Sigmoid colon (tissue), 7 donors: ENCODE data around the gene NIN. TPM values are rescaled to one million over a fixed set of nuclear protein-coding genes. Genes with fewer than 3 reads are reported as not detected.

Source experiments
- DNase-seq: peaks from one replicate; pipeline ENCODE4 v3.0.0-alpha.2; 2019
- H3K27ac ChIP-seq, 4 donors: fragments of 200-600 bp; sonication (generic); one replicate each; pipeline ENCODE4 v1.5.1; 2016 to 2019; ENCODE audit warnings: mild to moderate bottlenecking in 1 of 4
- H3K27me3 ChIP-seq, 3 donors: fragments of 200-600 bp; sonication (generic); one replicate each; pipeline ENCODE4 v1.5.1; 2019; ENCODE audit warnings: mild to moderate bottlenecking in 1 of 3
- H3K36me3 ChIP-seq, 4 donors: fragments of 200-600 bp; sonication (generic); one replicate each; pipeline ENCODE4 v1.5.1; 2016 to 2019
- H3K4me1 ChIP-seq, 4 donors: fragments of 200-600 bp; sonication (generic); one replicate each; pipeline ENCODE4 v1.5.1; 2017 to 2019
- H3K4me3 ChIP-seq, 4 donors: fragments of 200-600 bp; sonication (generic); one replicate each; pipeline ENCODE4 v1.5.1; 2017 to 2019; ENCODE audit warnings: mild to moderate bottlenecking in 2 of 4, moderate library complexity in 1 of 4
- H3K9me3 ChIP-seq, 4 donors: fragments of 200-600 bp in 3 of 4; sonication (generic) in 3 of 4; one replicate each; pipeline versions ENCODE4 v1.5.1 to v1.6.1; 2013 to 2019
- EP300 ChIP-seq, 4 donors: sonication (generic); formaldehyde crosslinking; IDR thresholded peaks; one replicate each; pipeline ENCODE4 v1.6.1; 2017; ENCODE audit warnings: antibody characterized with exemption in 4 of 4
- POLR2A ChIP-seq, 2 donors: fragments of 450-650 bp; IDR thresholded peaks; one replicate each; pipeline ENCODE4 v1.6.1; 2016; ENCODE audit warnings: antibody characterized with exemption in 2 of 2, mild to moderate bottlenecking in 2 of 2, moderate library complexity in 2 of 2
- POLR2AphosphoS5 ChIP-seq, 4 donors: sonication (generic); formaldehyde crosslinking; IDR thresholded peaks; one replicate each; pipeline ENCODE4 v1.6.1; 2017; ENCODE audit warnings: antibody characterized with exemption in 4 of 4
- WGBS, 2 donors: extraction: QIAGEN DNeasy Blood & Tissue Kit; methylation state at CpG; one replicate each; pipeline ENCODE4 v1.1.7; 2013; 5-methylcytosine and 5-hydroxymethylcytosine counted together
- intact Hi-C: fragments of 100-400 bp; cut with DNase I; formaldehyde crosslinking; loops from one replicate; pipeline ENCODE4 v1.15.1; 2023
- polyA plus RNA-seq, 3 donors: library from polyadenylated mRNA; stranded (reverse); fragments of 200-250 nt; gene quantifications; one replicate each; pipeline ENCODE4 v1.2.3, GENCODE V29; 2013
- total RNA-seq, 4 donors: library from RNA; depleted of rRNA; stranded (reverse); fragments of >200 nt; gene quantifications; one replicate each; pipeline ENCODE4 v1.1.0, GENCODE V29; 2016
- TF ChIP-seq, protein P1 (sequence below), 4 experiments: fragments of 450-650 bp in 3 of 4; fragments of 200-600 bp in 1 of 4; IDR thresholded peaks; one replicate each; pipeline ENCODE4 v1.5.1; 2016 to 2019; ENCODE audit warnings: antibody characterized with exemption in 4 of 4, mild to moderate bottlenecking in 3 of 4, moderate library complexity in 2 of 4
- donor health status: healthy with polysubstance abuse.
- donor health status: Bipolar disorder and iron deficiency.
- donor health status: healthy.

The NIN gene
- total and polyA plus RNA-seq, 7 donors = 3.6 to 38.2 (median 20.7) TPM

DNA sequence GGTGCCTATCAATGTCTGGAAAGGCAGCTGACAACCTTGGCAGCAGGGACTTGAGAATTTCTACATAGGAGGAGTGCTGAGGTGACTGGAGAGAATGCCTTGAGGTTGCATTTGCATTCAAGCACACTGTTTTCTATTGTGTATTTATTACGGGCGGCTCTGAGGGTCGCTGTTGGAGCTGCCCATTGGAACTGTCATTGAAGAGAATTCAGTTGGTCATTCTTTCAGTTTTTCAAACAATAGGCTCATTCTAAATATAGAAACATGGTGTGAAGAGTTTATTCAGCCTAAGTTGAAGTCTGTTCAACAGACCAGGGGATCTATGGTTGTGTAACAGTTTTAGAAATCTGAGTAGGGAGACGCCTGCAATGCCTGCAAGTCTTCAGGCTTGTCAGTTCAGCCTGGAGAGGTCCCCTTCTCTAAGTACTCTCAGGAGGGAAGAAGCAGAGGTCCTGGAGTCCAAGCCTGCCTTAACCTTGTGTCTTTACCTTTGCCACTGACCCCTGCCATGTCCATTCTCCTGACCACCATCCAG, 31.1 kb upstream of the NIN start:
- TF ChIP-seq EP300 (IDR thresholded peaks at IDR 0.05) = no peak
- TF ChIP-seq POLR2A (IDR thresholded peaks at IDR 0.05) = no peak
- TF ChIP-seq, protein P1, sequence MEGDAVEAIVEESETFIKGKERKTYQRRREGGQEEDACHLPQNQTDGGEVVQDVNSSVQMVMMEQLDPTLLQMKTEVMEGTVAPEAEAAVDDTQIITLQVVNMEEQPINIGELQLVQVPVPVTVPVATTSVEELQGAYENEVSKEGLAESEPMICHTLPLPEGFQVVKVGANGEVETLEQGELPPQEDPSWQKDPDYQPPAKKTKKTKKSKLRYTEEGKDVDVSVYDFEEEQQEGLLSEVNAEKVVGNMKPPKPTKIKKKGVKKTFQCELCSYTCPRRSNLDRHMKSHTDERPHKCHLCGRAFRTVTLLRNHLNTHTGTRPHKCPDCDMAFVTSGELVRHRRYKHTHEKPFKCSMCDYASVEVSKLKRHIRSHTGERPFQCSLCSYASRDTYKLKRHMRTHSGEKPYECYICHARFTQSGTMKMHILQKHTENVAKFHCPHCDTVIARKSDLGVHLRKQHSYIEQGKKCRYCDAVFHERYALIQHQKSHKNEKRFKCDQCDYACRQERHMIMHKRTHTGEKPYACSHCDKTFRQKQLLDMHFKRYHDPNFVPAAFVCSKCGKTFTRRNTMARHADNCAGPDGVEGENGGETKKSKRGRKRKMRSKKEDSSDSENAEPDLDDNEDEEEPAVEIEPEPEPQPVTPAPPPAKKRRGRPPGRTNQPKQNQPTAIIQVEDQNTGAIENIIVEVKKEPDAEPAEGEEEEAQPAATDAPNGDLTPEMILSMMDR (IDR thresholded peaks at IDR 0.05) = no peak
- TF ChIP-seq POLR2AphosphoS5 (IDR thresholded peaks at IDR 0.05) = no peak
- no peak overlapping the region for H3K27ac ChIP-seq
- no peak for DNase-seq
- WGBS, 2 donors = 84 to 87% methylated on average over 4 of the region's 4 CpGs
- intact Hi-C loops = loop anchor here (1.0 kb wide), 1 partner anchor 84 kb away; no protein-coding TSS in a partner anchor
- peaks cover 0 to 14% (median 6%) of the 10 kb centered on the region in 4 donors for H3K4me1 ChIP-seq
- H3K9me3 ChIP-seq = no peaks in the 10 kb centered on the region
- no peak overlapping the region for H3K4me3 ChIP-seq
- H3K27me3 ChIP-seq = no peaks in the 10 kb centered on the region
- H3K36me3 ChIP-seq = no peaks in the 10 kb centered on the region

DNA sequence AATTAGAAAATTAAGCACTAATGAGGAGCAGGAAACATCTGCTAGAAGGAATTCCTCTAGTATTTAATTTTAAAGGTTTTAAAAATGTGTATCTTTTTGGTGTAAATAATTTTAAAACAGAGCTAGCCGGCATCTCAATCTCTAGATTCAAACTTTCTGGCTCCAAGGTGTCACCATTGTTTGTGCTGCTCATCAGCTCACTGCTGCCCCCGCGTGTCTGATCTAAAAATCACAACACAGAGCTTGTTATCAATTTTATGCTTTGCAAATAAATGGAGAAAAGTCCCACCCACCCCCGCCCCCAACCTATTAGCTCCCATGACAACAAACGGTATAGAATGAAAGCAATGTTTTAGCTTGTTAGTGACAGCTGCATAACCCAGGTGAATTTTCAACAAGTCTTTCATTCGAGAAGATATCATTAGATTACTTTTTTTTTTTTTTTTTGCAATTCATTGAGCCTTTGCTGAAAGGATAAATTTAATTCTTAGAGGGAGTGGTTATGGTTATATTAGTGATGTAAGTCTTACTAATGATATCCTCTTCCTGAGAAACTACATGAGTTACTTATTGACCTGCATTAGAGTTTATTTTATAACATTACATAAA, 29.6 kb upstream of the NIN start:
- 1 to 3% methylated on average over 6 of the region's 6 CpGs for WGBS, 2 donors
- intact Hi-C loops = loop anchor here (2.0 kb wide), 1 partner anchor 30 kb away; the partner anchor contains the start of gene NIN

GRCh38 chr14:50859296-50859624, 28.3 kb upstream of the NIN start:
- H3K27ac ChIP-seq = peak overlapping the region; percentile 60 to 76 (median 68)
- 17 to 66% methylated on average over 1 of the region's 1 CpG for WGBS, 2 donors
- intact Hi-C loops = no loop called here

More for the DNA sequence above, 29.6 kb upstream of the NIN start:
- no peak for TF ChIP-seq POLR2A (IDR thresholded peaks at IDR 0.05)
- TF ChIP-seq, protein P1 (IDR thresholded peaks at IDR 0.05) = peak in 3 of 4 experiments; percentile 6 to 83 (median 27)
- Histone ChIP-seq H3K27ac (peak overlapping the region; percentile 57 to 76 (median 68)), H3K4me1 (peaks cover 0 to 14% (median 6%) of the 10 kb centered on the region in 4 donors), H3K9me3 (no peaks in the 10 kb centered on the region), H3K4me3 (peak overlapping the region; percentile 38 to 61 (median 48)), H3K27me3 (no peaks in the 10 kb centered on the region), H3K36me3 (no peaks in the 10 kb centered on the region)
- peak; percentile 87 for DNase-seq

DNA sequence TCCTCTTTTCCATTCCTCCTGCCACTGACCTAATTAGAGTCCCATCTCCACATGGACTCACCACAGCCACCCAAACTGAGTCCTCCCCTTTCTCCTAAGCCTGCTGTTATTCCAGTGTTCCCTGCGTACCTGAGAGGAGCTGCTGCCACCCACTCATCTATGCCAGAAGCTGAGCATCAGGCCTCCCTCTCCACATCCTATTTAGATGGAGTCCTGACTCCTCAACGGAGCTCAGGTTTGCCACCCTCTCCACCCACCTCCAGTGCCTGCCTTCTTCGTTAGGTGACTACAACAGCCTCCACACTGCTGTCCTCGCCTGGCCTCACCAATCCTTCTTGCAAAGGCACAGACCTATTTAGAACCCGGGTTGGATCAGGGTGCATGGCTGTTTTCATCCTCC, 25.7 kb upstream of the NIN start:
- H3K9me3 ChIP-seq = no peaks in the 10 kb centered on the region

More at GRCh38 chr14:50859296-50859624, 28.3 kb upstream of the NIN start:
- DNase-seq = no peak
- Histone ChIP-seq H3K4me1 (peaks cover 0 to 14% (median 6%) of the 10 kb centered on the region in 4 donors), H3K36me3 (no peaks in the 10 kb centered on the region), H3K27me3 (no peaks in the 10 kb centered on the region), H3K4me3 (peak overlapping the region in 3 of 4 donors; percentile 40 to 61 (median 55)), H3K9me3 (no peaks in the 10 kb centered on the region)
- TF ChIP-seq POLR2A (IDR thresholded peaks at IDR 0.05) (no peak), POLR2AphosphoS5 (IDR thresholded peaks at IDR 0.05) (no peak), EP300 (IDR thresholded peaks at IDR 0.05) (no peak)
- TF ChIP-seq, protein P1 (IDR thresholded peaks at IDR 0.05) = no peak

More for the DNA sequence above, 25.7 kb upstream of the NIN start:
- H3K36me3 ChIP-seq = no peaks in the 10 kb centered on the region
- peaks cover 0 to 14% (median 6%) of the 10 kb centered on the region in 4 donors for H3K4me1 ChIP-seq
- 82 to 83% methylated on average over 5 of the region's 5 CpGs for WGBS, 2 donors
- H3K27ac ChIP-seq = no peak overlapping the region
- intact Hi-C loops = no loop called here
- no peak overlapping the region for H3K4me3 ChIP-seq
- H3K27me3 ChIP-seq = no peaks in the 10 kb centered on the region
- TF ChIP-seq POLR2AphosphoS5 (IDR thresholded peaks at IDR 0.05) (no peak), POLR2A (IDR thresholded peaks at IDR 0.05) (no peak), EP300 (IDR thresholded peaks at IDR 0.05) (no peak)
- TF ChIP-seq, protein P1 (IDR thresholded peaks at IDR 0.05) = no peak
- no peak for DNase-seq
